ENCODE measurements around the gene PLD6. TPM values are rescaled to one million over a fixed set of nuclear protein-coding genes. Genes with fewer than 3 reads are reported as not detected.

Gene PLD6
- total RNA-seq, 1 experiment from 2014 or later, result 0.09 TPM

- peak; percentile 28 for DNase-seq
- Mint-ChIP-seq H3K9me3 (no peaks in the 10 kb centered on the region), H3K4me1 (peaks cover 0 to 6% of the 10 kb centered on the region in 2 experiments; a peak in 2 of 4 replicates), H3K4me3 (no peak overlapping the region), H3K27ac (peak overlapping the region in 2 of 3 experiments; percentile 70 to 73; a peak in 1 of 7 replicates), H3K27me3 (ENCODE audit: low read depth) (no peaks in the 10 kb centered on the region), H3K36me3 (ENCODE audit: insufficient read depth in 1 of 3, low read depth in 3 of 3) (peaks cover 31 to 80% (median 65%) of the 10 kb centered on the region in 3 experiments)
- Histone ChIP-seq H2AK5ac (ENCODE audit: insufficient read length, low read length) (no peak overlapping the region), H3K9me3 (ENCODE audit: control insufficient read depth, low read depth, low read length) (no peaks in the 10 kb centered on the region), H3K79me2 (ENCODE audit: insufficient read depth, low read length) (no peaks in the 10 kb centered on the region), H3K56ac (ENCODE audit: insufficient read length, low read depth, low read length) (no peak overlapping the region), H3K14ac (ENCODE audit: insufficient read depth, low read length) (no peak overlapping the region), H3K79me1 (ENCODE audit: insufficient read depth, low read depth, low read length, poor library complexity, severe bottlenecking) (no peaks in the 10 kb centered on the region), H3K23me2 (ENCODE audit: insufficient read length, low read depth, low read length, poor library complexity, severe bottlenecking) (no peaks in the 10 kb centered on the region), H2AFZ (ENCODE audit: low read length) (no peak overlapping the region), H4K8ac (replicated peaks; ENCODE audit: insufficient read length, low read depth, low read length) (no peak overlapping the region), H3K9ac (ENCODE audit: extremely low read depth, insufficient read length, low read length) (no peak overlapping the region), H3T11ph (ENCODE audit: low read length) (no peak overlapping the region), H4K91ac (ENCODE audit: insufficient read length, low read depth, low read length) (no peak overlapping the region), H2BK12ac (ENCODE audit: insufficient read length, low read depth, low read length) (no peak overlapping the region), H3K4me2 (ENCODE audit: insufficient read depth, insufficient read length, low read length) (no peak overlapping the region), H4K20me1 (ENCODE audit: control insufficient read depth, insufficient read depth, insufficient read length) (no peaks in the 10 kb centered on the region), H2BK20ac (ENCODE audit: low read depth, low read length, poor library complexity, severe bottlenecking) (no peak overlapping the region), H3K4ac (ENCODE audit: low read depth, low read length) (no peak overlapping the region), H3K18ac (ENCODE audit: insufficient read length, low read depth, low read length) (no peak overlapping the region), H3K4me1 (ENCODE audit: insufficient read depth, low read length) (no peaks in the 10 kb centered on the region), H3K23ac (ENCODE audit: insufficient read length, low read depth, low read length) (no peak overlapping the region), H2BK120ac (ENCODE audit: low read depth, low read length, poor library complexity, severe bottlenecking) (no peak overlapping the region), H3K27ac (ENCODE audit: insufficient read length, low read depth, low read length) (no peak overlapping the region), H2BK5ac (ENCODE audit: insufficient read length, low read length) (no peak overlapping the region), H4K5ac (ENCODE audit: insufficient read length, low read depth, low read length) (no peak overlapping the region), H3K27me3 (ENCODE audit: insufficient read depth, low read length) (no peaks in the 10 kb centered on the region), H2BK15ac (ENCODE audit: low read depth, low read length) (no peak overlapping the region)
- no CpG with 5 or more reads among the region's 17 CpGs for WGBS (ENCODE audit: extremely low coverage, insufficient read length, low lambda C conversion rate)
- TF ChIP-seq, protein P1, sequence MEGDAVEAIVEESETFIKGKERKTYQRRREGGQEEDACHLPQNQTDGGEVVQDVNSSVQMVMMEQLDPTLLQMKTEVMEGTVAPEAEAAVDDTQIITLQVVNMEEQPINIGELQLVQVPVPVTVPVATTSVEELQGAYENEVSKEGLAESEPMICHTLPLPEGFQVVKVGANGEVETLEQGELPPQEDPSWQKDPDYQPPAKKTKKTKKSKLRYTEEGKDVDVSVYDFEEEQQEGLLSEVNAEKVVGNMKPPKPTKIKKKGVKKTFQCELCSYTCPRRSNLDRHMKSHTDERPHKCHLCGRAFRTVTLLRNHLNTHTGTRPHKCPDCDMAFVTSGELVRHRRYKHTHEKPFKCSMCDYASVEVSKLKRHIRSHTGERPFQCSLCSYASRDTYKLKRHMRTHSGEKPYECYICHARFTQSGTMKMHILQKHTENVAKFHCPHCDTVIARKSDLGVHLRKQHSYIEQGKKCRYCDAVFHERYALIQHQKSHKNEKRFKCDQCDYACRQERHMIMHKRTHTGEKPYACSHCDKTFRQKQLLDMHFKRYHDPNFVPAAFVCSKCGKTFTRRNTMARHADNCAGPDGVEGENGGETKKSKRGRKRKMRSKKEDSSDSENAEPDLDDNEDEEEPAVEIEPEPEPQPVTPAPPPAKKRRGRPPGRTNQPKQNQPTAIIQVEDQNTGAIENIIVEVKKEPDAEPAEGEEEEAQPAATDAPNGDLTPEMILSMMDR (conservative IDR thresholded peaks at IDR 0.05), result no peak
These were observed 10.1 kb upstream of the PLD6 start for GRCh38 chr17:17216236-17216635.

Data from H9 (cell line).